ENCODE measurements around the gene TAPBPL.

Gene TAPBPL

DNA sequence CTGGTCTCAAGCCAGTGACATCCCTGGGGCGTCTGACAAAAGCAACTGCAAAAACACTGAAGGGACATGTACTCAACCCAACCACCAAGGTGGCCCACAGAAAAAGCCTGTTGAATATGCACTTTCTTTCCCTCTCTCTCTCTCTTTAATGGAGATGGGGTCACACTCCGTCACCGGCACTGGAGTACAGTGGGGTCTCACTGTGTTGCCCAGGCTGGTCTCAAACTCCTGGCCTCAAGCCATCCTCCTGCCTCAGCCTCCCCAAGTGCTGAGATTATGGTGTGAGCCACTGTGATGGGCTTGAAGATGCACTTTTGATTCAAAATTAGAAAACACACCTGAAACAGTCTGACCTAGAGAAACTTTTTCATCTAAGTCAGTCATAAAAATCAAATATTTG lies 14.3 kb upstream of the TAPBPL start:
- no peak for DNase-seq

DNA sequence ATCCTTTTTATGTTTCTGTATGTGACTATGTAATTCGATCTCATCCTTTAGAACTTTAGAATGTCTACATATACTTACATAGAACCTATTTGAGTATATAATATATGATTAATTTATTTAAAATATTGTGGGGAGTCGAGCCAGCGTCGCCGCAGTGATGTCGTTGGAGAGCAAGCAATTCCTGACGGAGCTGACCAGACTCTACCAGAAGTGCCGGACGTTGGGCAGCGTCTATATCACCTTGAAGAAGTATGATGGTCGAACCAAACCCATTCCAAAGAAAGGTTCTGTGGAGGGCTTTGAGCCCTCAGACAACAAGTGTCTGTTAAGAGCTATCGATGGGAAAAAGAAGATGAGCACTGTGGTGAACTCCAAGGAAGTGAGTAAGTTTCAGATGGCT lies 13.5 kb upstream of the TAPBPL start:
- DNase-seq: no peak

DNA sequence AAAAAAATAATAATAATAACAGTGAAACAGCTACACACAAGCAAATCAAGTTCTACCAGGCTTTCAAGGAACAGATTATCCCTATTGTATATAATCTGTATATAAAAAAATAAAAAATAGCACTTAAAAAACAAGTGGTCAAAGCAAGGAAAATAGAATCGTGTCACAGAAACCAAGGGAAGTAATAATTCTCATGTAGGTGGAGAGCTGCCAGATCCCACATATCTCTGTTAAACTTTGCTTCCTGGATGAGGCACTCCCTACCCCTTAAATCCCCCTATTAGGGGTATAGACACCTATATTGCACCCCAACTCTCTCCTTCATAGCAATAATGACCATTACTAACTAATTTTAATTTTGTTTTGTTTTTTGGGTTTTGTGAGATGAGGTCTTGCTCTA lies 11.5 kb upstream of the TAPBPL start:
- no peak for DNase-seq

DNA sequence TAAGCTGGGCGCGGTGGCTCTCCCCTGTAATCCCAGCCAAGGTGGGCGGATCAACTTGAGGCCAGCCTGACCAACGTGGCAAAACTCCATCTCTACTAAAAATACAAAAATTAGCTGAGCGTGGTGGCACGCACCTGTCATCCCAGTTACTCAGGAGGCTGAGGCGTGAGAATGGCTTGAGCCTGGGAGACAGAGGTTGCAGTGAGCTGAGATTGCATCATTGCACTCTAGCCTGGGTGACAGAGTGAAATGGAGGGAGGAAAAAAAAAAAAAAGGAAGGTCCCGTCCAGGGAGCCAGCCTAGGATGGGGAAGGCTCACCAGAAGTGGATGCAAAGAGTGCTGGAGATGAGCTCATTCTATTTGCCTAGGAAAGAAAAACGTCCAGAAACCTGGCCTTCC lies 9.0 kb upstream of the TAPBPL start:
- DNase-seq: no peak

DNA sequence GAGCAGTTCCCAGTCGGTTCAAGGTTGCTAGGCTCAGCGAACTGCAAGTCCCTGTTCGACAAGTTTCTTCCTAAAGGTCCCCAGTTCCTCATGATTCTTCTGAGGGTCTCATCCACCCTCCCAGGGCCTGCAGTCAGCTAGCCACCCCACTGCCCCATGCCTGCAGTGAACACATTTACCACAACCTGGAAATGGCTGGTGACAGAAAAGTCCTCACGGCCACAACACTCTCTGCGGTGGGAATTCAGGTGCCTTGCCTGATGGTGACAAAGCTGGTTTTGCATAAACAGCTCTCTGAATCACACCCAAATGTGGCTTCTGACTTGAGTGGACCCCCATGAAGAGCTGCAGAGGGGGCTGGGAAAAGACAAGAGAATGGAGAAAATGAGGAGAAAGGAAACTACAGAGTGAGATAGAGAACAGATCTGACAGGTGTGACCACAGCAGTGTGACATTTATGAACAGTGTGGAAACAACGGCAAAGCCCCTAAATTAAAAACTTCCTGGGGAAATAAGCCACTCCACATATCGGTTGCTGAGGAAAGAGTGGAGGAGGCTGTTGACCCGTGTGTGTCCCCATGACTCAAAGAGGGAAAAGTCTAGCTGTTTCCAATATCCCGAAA lies 8.4 kb upstream of the TAPBPL start:
- no peak for DNase-seq

- DNase-seq: no peak
Observed at GRCh38 chr12:6444031-6444430, 7.8 kb upstream of the TAPBPL start.

DNA sequence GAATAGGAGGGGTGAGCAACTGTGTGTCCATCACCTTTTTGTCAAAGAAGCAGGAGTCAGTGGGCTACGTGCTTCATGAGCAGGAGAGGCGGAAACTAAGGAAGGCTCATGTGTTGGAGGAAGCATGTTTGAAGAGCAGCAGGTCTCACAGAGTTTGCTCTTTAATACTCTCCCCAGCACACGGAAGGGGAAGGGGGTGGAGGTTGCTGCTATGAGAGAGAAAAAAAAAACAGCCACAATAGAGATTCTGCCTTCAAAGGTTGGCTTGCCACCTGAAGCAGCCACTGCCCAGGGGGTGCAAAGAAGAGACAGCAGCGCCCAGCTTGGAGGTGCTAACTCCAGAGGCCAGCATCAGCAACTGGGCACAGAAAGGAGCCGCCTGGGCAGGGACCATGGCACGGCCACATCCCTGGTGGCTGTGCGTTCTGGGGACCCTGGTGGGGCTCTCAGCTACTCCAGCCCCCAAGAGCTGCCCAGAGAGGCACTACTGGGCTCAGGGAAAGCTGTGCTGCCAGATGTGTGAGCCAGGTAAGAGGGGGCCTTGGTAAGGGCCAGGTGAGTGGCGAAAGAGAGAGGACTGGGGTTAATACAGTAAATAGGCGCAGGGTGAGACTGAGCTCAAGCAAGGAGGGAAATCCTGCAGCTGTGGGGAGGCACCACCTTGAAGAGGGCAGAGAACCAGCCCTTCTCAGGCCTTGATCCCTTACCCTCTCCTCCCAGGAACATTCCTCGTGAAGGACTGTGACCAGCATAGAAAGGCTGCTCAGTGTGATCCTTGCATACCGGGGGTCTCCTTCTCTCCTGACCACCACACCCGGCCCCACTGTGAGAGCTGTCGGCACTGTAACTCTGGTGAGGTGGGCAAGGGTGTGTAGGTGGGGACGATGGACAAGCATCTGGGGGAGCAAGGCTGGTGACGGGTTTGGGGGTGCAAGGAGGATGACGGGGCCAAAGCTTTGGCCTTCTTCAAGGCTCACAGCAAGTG lies 6.8 kb upstream of the TAPBPL start, which contains the start of gene CD27:
TSS of gene CD27 (plus strand) at position 252 of the 985 bp plus-strand sequence. CDS start at position 393, 141 bp downstream.
- no peak for DNase-seq

GRCh38 chr12:6450091-6450868 lies 1.6 kb upstream of the TAPBPL start:
- DNase-seq: no peak

DNA sequence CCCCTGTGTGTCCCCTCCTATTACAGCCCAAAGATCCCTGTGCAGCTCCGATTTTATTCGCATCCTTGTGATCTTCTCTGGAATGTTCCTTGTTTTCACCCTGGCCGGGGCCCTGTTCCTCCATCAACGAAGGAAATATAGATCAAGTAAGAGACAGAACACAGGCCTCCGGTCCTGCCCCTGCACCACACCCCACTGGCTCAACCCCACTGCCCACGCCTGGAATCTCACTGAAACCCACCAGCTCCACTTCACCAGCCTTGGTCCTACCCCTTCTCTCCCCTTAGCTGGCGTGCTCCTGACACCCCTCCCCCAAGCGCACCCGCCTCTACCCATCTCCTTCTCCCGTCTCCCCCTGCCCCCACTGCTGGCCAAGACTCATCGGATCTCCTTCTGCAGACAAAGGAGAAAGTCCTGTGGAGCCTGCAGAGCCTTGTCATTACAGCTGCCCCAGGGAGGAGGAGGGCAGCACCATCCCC lies 934 bp upstream of the TAPBPL start:
- DNase-seq: no peak

GRCh38 chr12:6452245-6452943 lies 552 bp downstream of the TAPBPL start:
- DNase-seq: no peak

DNA sequence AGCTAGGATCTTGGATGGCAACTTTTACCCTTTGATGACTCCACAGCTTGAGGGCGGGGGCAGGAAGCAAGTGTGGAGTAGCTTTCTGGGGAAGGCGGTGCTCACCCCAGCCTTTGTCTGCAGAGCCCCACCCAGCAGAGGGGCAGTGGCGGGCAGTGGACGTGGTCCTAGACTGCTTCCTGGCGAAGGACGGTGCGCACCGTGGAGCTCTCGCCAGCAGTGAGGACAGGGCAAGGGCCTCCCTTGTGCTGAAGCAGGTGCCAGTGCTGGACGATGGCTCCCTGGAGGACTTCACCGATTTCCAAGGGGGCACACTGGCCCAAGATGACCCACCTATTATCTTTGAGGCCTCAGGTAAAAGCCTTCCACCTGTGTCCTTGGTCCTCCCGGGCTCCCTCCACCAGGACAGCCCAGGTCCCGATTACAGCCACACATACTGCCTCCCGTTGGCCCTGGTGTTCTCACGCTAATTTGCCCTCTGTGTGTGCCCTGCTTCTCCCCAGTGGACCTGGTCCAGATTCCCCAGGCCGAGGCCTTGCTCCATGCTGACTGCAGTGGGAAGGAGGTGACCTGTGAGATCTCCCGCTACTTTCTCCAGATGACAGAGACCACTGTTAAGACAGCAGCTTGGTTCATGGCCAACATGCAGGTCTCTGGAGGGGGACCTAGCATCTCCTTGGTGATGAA lies 1.2 kb downstream of the TAPBPL start:
- DNase-seq: no peak

GRCh38 chr12:6457220-6457945 lies 5.5 kb downstream of the TAPBPL start:
- DNase-seq: no peak

DNA sequence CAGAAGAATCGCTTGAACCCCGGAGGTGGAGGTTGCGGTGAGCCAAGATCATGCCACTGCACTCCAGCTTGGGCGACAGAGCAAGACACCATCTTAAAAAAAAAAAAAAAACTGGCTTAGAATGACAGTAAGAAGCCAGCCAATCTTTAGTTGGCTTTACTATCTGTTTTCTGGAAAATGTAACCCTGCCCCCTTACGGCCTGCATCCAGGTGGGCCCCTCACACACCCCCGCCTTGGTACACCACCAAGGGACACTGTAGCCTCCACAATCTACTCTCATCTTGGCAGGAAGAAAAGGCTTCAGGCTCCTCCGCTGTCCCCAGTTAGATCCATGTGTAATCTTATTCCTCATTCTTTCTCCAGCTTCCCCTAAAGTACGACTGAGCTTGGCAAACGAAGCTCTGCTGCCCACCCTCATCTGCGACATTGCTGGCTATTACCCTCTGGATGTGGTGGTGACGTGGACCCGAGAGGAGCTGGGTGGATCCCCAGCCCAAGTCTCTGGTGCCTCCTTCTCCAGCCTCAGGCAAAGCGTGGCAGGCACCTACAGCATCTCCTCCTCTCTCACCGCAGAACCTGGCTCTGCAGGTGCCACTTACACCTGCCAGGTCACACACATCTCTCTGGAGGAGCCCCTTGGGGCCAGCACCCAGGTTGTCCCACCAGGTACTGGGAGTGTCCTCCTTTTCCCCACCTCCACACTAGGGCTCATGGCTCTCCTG lies 6.6 kb downstream of the TAPBPL start:
- no peak for DNase-seq

GRCh38 chr12:6459004-6459337 lies 7.1 kb downstream of the TAPBPL start:
- no peak for DNase-seq

DNA sequence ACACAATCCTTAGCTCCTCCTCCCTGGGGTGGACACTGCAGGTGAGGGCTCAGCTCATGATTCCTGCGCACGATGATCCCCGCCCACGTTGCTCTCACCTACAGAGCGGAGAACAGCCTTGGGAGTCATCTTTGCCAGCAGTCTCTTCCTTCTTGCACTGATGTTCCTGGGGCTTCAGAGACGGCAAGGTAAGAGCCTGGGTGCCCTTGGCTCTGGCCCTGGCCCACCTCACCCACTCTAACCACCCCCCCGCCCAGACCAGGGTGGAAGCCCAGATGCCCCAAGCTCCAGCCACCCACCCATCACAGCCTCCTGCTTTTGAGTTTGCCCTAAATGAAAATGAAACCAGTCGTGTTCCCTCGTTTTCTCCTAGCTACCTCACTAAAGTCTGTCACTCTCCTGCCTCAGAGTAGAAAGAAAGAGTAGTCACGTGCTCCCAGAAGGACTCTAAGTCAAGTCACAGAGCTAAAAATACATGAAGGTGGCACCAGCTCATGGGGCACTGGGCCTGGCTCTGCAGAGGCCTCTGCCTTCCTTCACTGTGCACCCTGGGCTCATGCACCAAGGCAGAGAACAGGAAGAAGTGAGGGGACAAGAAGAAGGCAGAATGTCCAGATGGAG lies 9.0 kb downstream of the TAPBPL start:
- DNase-seq: no peak

GRCh38 chr12:6461401-6462233 lies 9.8 kb downstream of the TAPBPL start:
- DNase-seq: no peak

- DNase-seq: no peak
Observed at GRCh38 chr12:6462234-6462995, 10.6 kb downstream of the TAPBPL start.

DNA sequence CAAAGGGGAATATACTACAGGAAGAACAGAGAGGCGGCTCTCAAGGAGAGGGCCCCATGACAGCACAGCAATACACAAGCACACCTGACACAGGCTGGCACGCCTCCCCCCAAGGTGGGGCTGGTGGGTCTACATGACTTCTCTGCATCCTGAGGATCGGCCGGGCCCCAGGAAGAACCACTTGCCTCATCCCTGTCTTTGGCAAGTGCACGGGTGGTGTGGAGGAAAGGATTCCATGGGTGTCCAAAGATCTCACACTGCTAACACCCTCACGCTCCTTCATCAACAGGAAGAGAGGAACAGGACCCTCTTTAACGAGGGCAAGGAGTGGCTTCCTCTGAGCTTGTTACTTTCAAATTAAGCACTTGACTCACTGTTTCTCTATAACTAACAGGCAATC lies 11.4 kb downstream of the TAPBPL start:
- DNase-seq: no peak
